ENCODE data around the gene CDH23.

DNA sequence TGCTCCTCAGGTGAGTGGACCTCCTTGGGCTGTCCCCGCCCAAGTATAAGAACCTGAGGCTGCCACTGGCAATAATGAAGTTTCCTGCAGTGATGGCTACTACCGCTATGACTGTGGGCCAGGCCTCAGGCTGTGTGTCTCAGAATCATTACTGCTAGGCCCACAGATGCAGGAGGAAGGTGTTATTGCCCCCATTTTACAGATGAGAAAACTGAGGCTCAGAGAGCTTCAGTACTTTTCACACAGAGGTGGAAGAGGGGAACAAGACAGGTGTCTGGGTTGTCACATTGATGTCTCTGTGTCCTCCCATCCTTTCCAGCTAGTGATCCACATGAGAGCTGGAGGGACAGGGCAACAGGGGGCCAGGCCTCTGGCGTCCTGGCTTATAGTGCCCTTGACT lies 155.2 kb downstream of the CDH23 start:
- TF ChIP-seq POLR2A (IDR thresholded peaks at IDR 0.05): no peak
- TF ChIP-seq CTCF (IDR thresholded peaks at IDR 0.05): no peak

Measured in suprapubic skin (tissue), 3 donors.